RWPE2 (cell line): ENCODE results near the gene PRKCH.

Experiments
- ATAC-seq: fragments of 200-7000 bp; cut with Tn5 transposase; 3 replicates; pipeline ENCODE4 v1.9.1; 2021; ENCODE audit warnings: low read depth
- DNase-seq: peaks from one replicate; pipeline ENCODE4 v3.0.0-alpha.2; 2020; ENCODE audit warnings: low spot score
- H3K27ac ChIP-seq: fragments of 450-650 bp; 2 replicates; pipeline ENCODE4 v1.5.1; 2017; ENCODE audit warnings: mild to moderate bottlenecking; ENCODE audit not compliant: poor library complexity, severe bottlenecking
- H3K27me3 ChIP-seq: fragments of 250-450 bp; sonication (Bioruptor Pico); 2 replicates; pipeline ENCODE4 v1.5.1; 2021; ENCODE audit warnings: mild to moderate bottlenecking, moderate library complexity; ENCODE audit not compliant: insufficient read depth, poor library complexity, severe bottlenecking
- H3K36me3 ChIP-seq: fragments of 250-450 bp; sonication (Bioruptor Pico); 2 replicates; pipeline ENCODE4 v1.5.1; 2020; ENCODE audit warnings: low read depth, mild to moderate bottlenecking, moderate library complexity
- H3K4me1 ChIP-seq: fragments of 250-450 bp; sonication (Bioruptor Pico); 2 replicates; pipeline ENCODE4 v1.5.1; 2021; ENCODE audit warnings: mild to moderate bottlenecking, moderate library complexity; ENCODE audit not compliant: insufficient read depth, poor library complexity, severe bottlenecking
- H3K4me3 ChIP-seq: fragments of 250-450 bp; sonication (Bioruptor Pico); 2 replicates; pipeline ENCODE4 v1.5.1; 2021; ENCODE audit warnings: mild to moderate bottlenecking, moderate library complexity; ENCODE audit not compliant: severe bottlenecking
- H3K9me3 ChIP-seq: fragments of 250-450 bp; sonication (Bioruptor Pico); 2 replicates; pipeline ENCODE4 v1.5.1; 2021; ENCODE audit warnings: mild to moderate bottlenecking, moderate library complexity; ENCODE audit not compliant: severe bottlenecking
- CTCF ChIP-seq: fragments of 450-650 bp; IDR thresholded peaks from one replicate; pipeline ENCODE4 v1.5.1; 2017; ENCODE audit warnings: mild to moderate bottlenecking, moderate library complexity; ENCODE audit not compliant: poor library complexity, severe bottlenecking

PRKCH gene

GRCh38 chr14:61535032-61535431 is 213.7 kb downstream of the PRKCH start:
- DNase-seq (no peak), ATAC-seq (no peak)
- Histone ChIP-seq H3K27me3 (no peaks in the 10 kb centered on the region), H3K4me3 (no peak overlapping the region), H3K36me3 (no peaks in the 10 kb centered on the region), H3K4me1 (peaks cover 82% of the 10 kb centered on the region), H3K27ac (peak overlapping the region; percentile 98), H3K9me3 (no peaks in the 10 kb centered on the region)
- no peak for TF ChIP-seq CTCF

GRCh38 chr14:61535458-61535857 is 214.1 kb downstream of the PRKCH start:
- ATAC-seq (no peak), DNase-seq (no peak)
- peak overlapping the region; percentile 98 for H3K27ac ChIP-seq
- H3K4me1 ChIP-seq = peaks cover 82% of the 10 kb centered on the region
- H3K36me3 ChIP-seq = no peaks in the 10 kb centered on the region
- no peak for TF ChIP-seq CTCF
- H3K4me3 ChIP-seq = no peak overlapping the region
- H3K9me3 ChIP-seq = no peaks in the 10 kb centered on the region
- H3K27me3 ChIP-seq = no peaks in the 10 kb centered on the region

- Histone ChIP-seq H3K27ac (peak overlapping the region; percentile 98), H3K27me3 (no peaks in the 10 kb centered on the region), H3K9me3 (no peaks in the 10 kb centered on the region), H3K4me1 (peaks cover 68% of the 10 kb centered on the region), H3K36me3 (no peaks in the 10 kb centered on the region), H3K4me3 (no peak overlapping the region)
- DNase-seq (no peak), ATAC-seq (no peak)
- TF ChIP-seq CTCF = no peak
Observed at GRCh38 chr14:61536661-61537562, 215.5 kb downstream of the PRKCH start.

GRCh38 chr14:61537563-61538463 is 216.4 kb downstream of the PRKCH start:
- DNase-seq (peak; percentile 98), ATAC-seq (peak; percentile 94)
- H3K36me3 ChIP-seq = no peaks in the 10 kb centered on the region
- H3K4me3 ChIP-seq = no peak overlapping the region
- no peaks in the 10 kb centered on the region for H3K9me3 ChIP-seq
- no peaks in the 10 kb centered on the region for H3K27me3 ChIP-seq
- peak overlapping the region; percentile 98 for H3K27ac ChIP-seq
- H3K4me1 ChIP-seq = peaks cover 59% of the 10 kb centered on the region
- TF ChIP-seq CTCF = no peak
